ENCODE measurements around the gene CPNE4. TPM values are rescaled to one million over a fixed set of nuclear protein-coding genes. Genes with fewer than 3 reads are reported as not detected.

The CPNE4 gene
- polyA plus RNA-seq, 4 donors: 0.35 to 0.82 (median 0.51) TPM

DNA sequence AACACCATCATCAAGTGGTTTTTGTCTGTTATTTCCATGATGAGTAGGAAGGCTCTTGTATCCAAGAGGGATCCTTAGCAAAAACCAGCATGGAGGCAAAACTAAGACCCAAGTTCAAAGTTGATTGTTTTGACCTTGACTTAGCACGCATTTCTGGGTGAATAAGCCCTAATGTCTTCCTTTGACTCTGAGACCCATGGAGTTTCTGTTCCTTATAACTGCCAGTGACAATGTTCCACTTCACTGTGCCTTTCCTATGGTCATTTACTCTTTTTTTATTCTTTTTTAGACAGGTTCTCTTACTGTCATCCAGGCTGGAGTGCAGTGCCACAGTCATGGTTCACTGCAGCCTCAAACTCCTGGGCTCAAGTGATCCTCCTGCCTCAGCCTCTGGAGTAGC is 413.8 kb downstream of the CPNE4 start:
- DNase-seq (ENCODE audit: low read depth in 4 of 4, low spot score in 2 of 4): no peak

- no peak for DNase-seq (ENCODE audit: low read depth in 4 of 4, low spot score in 2 of 4)
Measured at GRCh38 chr3:131619821-131620220, 415.0 kb downstream of the CPNE4 start.

GRCh38 chr3:131616719-131617118 is 418.1 kb downstream of the CPNE4 start:
- DNase-seq (ENCODE audit: low read depth in 4 of 4, low spot score in 2 of 4): no peak

DNA sequence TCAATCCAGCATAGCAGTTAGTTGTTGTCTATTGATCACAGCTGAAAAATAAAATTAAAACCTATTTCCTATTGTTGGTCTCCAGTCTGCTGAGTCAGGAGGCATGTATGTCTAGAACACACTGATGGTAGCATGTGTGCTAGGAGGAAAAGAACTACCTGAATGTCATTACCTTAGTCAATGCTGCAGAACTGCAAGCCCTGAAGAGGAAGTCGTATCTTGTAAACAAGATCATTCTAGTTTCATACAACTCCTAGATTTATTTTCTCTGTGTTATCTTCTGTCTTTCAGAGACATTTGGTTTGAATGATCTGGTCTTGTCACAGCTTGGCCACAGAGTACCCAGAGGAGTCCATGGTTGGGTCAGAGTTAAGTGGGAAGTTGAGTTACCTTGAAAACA is 422.1 kb downstream of the CPNE4 start:
- DNase-seq (ENCODE audit: low read depth in 4 of 4, low spot score in 2 of 4): no peak

- no peak for DNase-seq (ENCODE audit: low read depth in 4 of 4, low spot score in 2 of 4)
Measured at GRCh38 chr3:131610174-131610573, 424.6 kb downstream of the CPNE4 start.

- no peak for DNase-seq (ENCODE audit: low read depth in 4 of 4, low spot score in 2 of 4)
Measured at GRCh38 chr3:131608741-131609140, 426.1 kb downstream of the CPNE4 start.

DNA sequence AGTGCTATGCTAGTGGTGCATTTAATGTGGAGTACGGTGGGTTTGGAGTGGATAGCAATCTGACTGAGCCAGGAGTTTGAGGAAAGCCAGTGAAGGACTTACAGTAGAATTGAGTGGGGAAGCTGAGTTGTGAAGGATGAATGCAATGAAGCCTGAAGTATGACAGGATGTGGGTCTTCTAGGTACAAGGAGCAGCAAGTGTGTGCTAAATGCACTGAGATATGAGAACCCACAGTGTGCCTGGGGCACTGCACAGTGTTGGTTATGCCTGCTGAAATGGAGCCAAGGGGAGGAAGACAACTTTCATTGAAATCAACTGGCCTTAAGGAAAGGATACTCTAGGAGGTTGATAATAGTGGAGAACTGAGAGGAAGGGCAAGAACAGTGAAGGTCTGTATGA is 426.5 kb downstream of the CPNE4 start:
- DNase-seq (ENCODE audit: low read depth in 4 of 4, low spot score in 2 of 4): no peak

DNA sequence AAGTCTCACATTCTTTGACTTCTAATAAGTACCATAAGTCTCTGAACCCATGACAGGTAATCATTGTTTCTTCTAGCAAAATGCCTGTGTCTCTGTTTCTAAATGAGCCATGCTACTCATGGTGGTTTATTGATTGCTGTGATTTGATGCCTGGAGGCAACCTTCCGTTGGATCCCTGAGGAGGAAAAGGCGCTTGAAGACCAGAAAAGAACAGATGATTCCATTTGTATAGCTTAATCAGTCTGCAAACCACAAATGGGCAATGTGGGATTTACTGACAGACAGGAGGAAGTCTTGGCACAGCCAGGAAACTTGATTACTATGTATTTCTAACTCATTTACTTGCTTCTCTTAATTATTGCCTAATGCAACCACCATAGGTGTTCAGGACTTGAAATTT is 428.9 kb downstream of the CPNE4 start:
- DNase-seq (ENCODE audit: low read depth in 4 of 4, low spot score in 2 of 4): no peak

DNA sequence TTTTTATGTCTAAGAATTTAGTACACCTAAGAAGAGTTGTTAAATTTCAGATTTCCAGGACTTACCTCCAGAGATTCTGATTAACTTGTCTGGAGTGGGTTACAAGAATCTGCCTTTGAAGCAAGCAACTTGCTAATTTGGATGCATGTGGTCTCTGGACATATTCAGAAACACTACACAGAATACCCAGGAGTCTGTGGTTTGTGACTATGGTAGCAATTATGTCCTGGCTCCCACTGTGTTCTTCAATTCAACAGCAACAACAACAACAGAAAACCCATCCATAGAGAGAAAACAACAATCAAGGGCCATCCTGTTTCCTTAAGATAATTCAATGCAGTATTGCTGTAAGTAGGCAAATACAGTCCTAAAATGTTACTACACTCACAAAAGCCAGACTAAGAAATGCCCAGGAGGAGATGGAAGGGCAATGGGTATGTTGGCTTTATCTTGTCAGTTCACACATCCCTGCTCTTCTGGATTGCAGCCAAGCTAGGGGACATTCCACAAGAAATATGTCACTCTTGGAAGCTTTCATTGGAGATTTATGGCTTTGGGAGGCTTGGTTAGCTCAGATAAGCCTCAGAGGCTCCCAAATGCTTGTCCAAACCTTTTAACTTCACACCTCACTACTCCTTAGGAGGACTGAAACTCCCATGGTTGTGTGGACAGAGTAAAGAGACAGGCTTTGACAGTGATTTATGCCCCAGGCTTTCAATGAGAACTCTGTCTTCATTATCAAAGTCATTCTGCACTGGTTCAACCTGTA is 432.6 kb downstream of the CPNE4 start:
- DNase-seq (ENCODE audit: low read depth in 4 of 4, low spot score in 2 of 4): peak in 3 of 4 donors; percentile 20 to 71 (median 31)

DNA sequence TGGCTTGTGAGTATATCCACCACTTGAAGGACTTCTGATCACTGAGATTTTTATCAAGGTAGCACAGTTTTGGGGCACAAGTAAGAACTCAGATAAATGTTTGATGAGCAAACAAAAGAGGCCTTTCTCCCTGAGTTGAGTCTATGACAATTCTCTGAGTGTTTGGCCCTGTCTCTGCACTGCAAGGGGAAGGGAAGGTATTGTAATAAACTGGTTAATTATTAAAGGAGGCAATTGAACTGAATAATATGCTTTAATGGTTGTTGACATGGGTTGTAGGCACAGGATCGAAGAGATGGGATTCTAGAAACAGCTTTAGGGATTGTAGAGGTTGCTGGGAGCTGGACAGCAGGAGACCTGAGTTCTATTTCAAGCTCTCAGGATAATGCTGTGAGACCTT is 437.0 kb downstream of the CPNE4 start:
- no peak for DNase-seq (ENCODE audit: low read depth in 4 of 4, low spot score in 2 of 4)

- no peak for DNase-seq (ENCODE audit: low read depth in 4 of 4, low spot score in 2 of 4)
Measured at GRCh38 chr3:131596884-131597283, 437.9 kb downstream of the CPNE4 start.

- DNase-seq (ENCODE audit: low read depth in 4 of 4, low spot score in 2 of 4): peak in 1 of 4 donors; percentile 16
Measured at GRCh38 chr3:131591394-131592014, 443.3 kb downstream of the CPNE4 start.

- no peak for DNase-seq (ENCODE audit: low read depth in 4 of 4, low spot score in 2 of 4)
Measured at GRCh38 chr3:131586277-131586676, 448.5 kb downstream of the CPNE4 start.

GRCh38 chr3:131582438-131582837 is 452.4 kb downstream of the CPNE4 start:
- DNase-seq (ENCODE audit: low read depth in 4 of 4, low spot score in 2 of 4): no peak

DNA sequence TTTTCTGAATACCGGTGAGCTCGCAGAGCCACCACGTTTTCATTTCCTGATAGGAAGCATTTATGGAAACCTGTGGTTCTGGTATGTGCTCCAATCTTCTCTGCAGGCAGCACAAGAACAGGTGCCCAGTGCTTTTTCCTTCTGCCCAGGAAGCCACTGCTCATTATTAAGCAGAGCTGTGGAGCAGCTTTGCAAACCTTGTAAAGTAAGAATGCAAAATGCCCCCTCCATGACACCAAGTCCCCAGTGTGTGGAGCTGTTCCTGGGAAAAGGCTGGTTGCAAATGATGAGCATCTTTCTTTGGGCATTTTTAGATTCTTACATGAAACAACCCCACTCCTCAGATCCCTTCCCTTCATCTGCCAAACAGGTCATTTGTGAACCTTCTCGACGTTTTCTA is 466.4 kb downstream of the CPNE4 start:
- DNase-seq (ENCODE audit: low read depth in 4 of 4, low spot score in 2 of 4): no peak

GRCh38 chr3:131564812-131565211 is 470.0 kb downstream of the CPNE4 start:
- DNase-seq (ENCODE audit: low read depth in 4 of 4, low spot score in 2 of 4): no peak

GRCh38 chr3:131561511-131561910 is 473.3 kb downstream of the CPNE4 start:
- DNase-seq (ENCODE audit: low read depth in 4 of 4, low spot score in 2 of 4): no peak

GRCh38 chr3:131560795-131561194 is 474.0 kb downstream of the CPNE4 start:
- no peak for DNase-seq (ENCODE audit: low read depth in 4 of 4, low spot score in 2 of 4)

DNA sequence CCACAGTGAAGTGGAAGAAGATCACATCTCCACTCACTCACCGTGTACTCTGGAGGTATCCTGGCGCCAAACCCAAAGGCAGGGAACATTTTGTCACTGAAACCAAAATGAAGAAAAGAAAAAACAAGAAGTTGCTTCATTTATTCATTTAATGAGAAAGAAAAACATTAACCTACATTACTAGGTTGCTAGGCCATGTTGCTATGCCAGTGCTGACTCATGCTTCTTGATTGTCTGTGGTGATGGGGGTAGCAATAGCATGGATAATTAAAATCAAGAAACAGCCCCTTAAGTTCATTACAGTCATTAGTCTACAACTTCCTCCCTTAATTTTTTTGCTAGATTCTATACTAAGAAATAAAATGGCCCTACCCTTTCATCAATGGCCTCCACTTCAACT is 479.4 kb downstream of the CPNE4 start:
- no peak for DNase-seq (ENCODE audit: low read depth in 4 of 4, low spot score in 2 of 4)

- no peak for DNase-seq (ENCODE audit: low read depth in 4 of 4, low spot score in 2 of 4)
Measured at GRCh38 chr3:131553495-131554247, 481.1 kb downstream of the CPNE4 start.

- DNase-seq (ENCODE audit: low read depth in 4 of 4, low spot score in 2 of 4): no peak
Measured at GRCh38 chr3:131551761-131552160, 483.1 kb downstream of the CPNE4 start.

All from left renal cortex interstitium (tissue), 4 donors.